HG03097 (cell line): Measurements from ENCODE around the gene TXNRD2.

Experiments used
- ATAC-seq: cut with Tn5 transposase; IDR thresholded peaks from one replicate; pipeline ENCODE4 v1.9.1; 2021; ENCODE audit not compliant: unreplicated experiment, low FRiP score

TXNRD2 gene

DNA sequence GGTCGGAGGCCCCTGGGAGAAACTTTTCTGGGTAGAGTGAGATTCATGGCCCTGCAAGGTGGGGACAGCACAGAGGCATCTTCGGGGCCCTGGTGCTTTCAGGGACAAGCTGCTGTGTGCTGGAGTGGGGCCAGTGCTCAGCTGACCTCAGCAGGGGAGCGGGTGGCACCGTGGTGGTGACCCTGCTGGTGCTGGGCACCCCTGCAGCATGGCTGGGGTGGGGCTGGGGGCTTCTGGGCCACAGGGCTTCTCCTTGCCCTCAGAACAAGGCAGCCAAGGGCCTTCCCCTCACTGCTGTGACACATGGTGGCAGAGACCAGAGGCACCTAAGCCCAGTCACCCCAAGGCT is 62.0 kb downstream of the TXNRD2 start:
- no peak for ATAC-seq

DNA sequence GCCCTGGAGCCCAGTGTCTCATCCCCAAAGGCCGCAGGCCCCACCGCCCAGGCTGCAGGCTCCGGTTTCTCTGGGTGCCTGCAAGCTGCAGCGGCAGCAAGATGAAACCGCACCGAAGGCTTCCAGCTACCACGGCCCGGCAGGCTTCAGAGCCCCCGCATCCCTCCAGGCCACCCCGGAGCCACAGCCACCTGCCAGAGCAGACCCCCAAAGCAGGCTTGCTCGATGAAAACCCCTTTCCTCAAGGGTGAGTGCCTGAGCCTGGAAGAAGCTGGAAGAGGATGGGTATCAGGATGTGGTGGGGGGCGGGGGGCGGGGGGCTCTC is 62.4 kb downstream of the TXNRD2 start:
- ATAC-seq = no peak

- ATAC-seq = no peak
Observed at GRCh38 chr22:19878461-19879245, 63.0 kb downstream of the TXNRD2 start.

- ATAC-seq = no peak
Observed at GRCh38 chr22:19877626-19878339, 63.8 kb downstream of the TXNRD2 start.

- no peak for ATAC-seq
Observed at GRCh38 chr22:19876941-19877625, 64.5 kb downstream of the TXNRD2 start.

DNA sequence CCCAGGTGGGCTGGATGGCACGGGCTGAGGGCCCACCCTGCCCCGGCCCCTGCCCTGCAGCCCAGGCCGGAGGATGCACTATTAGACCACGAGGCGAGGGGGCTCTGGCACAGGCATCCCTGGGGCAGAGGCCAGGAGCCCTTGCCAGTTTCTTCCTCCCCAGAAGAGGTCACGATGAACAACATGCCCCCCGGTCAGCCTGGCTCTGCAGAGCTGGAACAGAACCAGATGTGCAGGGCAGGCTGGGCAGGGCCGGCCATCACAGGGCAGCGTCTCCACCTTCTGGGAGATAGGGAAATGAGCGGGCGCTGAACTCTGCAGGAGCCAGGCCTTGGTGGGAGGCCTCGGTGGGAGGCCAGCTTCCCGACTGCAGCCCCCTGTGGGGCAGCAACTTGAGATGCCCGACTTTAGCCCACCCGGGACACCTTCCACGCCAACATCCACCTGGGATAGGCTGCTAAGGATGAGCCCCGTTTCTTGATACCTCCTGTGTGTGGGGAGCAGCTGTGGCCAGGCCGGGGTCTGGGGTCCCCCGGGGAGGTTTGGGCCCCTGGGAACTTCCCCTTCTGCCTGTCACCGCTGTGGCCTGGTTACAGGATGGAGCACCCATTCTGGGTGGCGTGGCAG is 65.2 kb downstream of the TXNRD2 start:
- ATAC-seq = no peak

GRCh38 chr22:19875531-19876313 is 65.9 kb downstream of the TXNRD2 start:
- ATAC-seq = no peak

GRCh38 chr22:19875061-19875530 is 66.5 kb downstream of the TXNRD2 start:
- ATAC-seq = no peak

DNA sequence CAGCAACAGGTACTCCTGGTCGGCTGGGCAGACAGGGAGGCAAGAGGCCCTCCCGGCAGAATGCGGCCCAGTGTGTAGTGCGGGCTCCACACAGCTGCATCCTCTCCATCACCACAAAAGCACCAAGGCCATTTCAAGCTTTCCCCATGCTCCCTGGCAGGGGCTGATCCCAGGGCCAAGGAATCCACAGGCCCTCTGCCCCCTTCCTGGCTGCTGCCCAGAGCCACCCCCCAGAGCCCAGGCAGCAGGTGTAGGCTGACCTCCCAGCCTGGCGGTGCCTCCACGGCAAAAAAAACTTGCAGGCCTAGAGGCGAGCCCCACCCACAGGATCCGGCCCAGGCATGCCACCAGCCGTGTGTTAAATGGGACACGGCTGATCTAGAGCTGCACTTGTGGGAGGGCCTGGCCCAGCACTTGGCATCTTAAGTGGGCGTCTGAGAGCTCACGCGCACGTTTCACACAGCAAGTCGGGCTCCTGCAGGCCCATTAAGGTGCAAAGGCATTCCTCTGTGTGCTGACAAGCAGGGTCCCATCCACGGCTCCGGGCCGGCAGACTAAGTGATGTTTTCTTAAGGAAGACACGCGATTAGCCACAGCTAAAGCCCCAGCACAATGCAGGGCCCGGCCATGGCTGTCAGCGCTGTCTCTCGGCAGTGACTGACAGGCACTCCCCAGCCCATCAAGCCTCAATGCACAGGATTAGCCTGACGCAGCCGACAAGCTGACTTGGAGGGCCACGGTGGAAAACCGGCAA is 67.1 kb downstream of the TXNRD2 start:
- ATAC-seq = no peak

GRCh38 chr22:19873960-19874306 is 67.7 kb downstream of the TXNRD2 start:
- no peak for ATAC-seq

- no peak for ATAC-seq
Observed at GRCh38 chr22:19873138-19873959, 68.3 kb downstream of the TXNRD2 start.

- ATAC-seq = no peak
Observed at GRCh38 chr22:19872779-19873137, 68.9 kb downstream of the TXNRD2 start.

GRCh38 chr22:19871845-19872778 is 69.5 kb downstream of the TXNRD2 start:
- no peak for ATAC-seq

- no peak for ATAC-seq
Observed at GRCh38 chr22:19871023-19871844, 70.4 kb downstream of the TXNRD2 start.

DNA sequence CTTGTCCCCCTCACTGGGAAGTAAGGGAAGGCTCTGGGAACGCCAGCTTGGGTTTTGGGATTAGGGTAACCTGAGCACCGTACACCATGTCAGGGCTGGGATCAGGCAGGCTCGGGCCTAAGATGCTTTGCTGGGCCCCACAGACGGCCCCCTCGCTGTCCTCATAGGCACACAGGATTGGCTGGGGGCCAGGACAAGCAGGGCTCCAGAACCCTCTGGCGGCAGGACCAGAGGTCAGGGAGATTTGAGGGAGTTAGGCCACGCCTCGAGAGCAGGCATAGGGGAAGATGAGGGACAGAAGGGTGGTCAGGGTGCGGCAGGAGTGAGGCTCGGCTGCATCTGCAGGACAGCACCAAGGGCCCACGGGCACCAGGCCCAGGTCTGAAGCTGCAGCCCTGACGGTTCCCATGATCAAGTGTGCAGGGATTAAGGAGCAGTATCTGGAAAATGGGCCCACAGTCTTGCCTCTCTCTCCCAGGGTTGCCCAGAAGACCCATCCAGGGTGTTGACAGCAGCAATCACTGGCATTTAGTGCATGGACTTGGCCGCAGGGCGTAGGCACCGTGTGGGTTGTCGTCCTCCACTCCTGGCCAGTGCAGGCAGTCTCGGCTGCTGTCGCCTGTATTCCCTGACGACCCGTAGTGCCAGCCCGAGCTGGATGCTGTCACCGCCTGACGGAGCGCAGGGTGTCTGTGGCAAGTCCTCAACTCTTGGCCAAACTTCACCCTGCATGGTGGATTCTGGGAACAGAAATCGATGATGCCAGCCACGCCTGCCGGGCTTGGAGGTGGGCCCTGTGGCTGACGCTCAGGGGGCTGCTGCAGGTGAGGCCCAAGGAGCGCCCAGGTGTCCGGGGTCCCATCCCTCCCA is 71.2 kb downstream of the TXNRD2 start:
- ATAC-seq = no peak

- ATAC-seq = no peak
Observed at GRCh38 chr22:19869497-19870152, 72.0 kb downstream of the TXNRD2 start.
